IMR-90 (cell line): ENCODE measurements around the gene FOXK1. TPM values are rescaled to one million over a fixed set of nuclear protein-coding genes. Genes with fewer than 3 reads are reported as not detected.

Source experiments
- ATAC-seq: fragments of 200-7000 bp; cut with Tn5 transposase; 2 replicates; pipeline ENCODE4 v1.9.1; 2020; ENCODE audit warnings: low read depth, mild to moderate bottlenecking, moderate library complexity
- BruUV-seq: library from RNA; stranded (reverse); fragments of 400-500 nt; replicated peaks from 2 replicates; lab custom pipeline; 2021; lab: Mats Ljungman, UMichigan
- CTCF ChIA-PET: fragments of 300-600 bp; formaldehyde crosslinking; extraction: SDS; loops from one replicate; lab custom pipeline; 2021; ENCODE audit warnings: antibody characterized with exemption; lab: Yijun Ruan, JAX
- POLR2A ChIA-PET: fragments of 300-600 bp; sonication (Branson Sonifier 250); formaldehyde crosslinking; loops from one replicate; lab custom pipeline; 2022; ENCODE audit warnings: antibody characterized with exemption; ENCODE audit not compliant: unreplicated experiment; lab: Charles Lee
- DNase-seq: peaks from one replicate; pipeline ENCODE4 v3.0.0; 2013
- H2AFZ ChIP-seq: replicated peaks from 2 replicates; pipeline ENCODE3; 2013; ENCODE audit warnings: low read length, mild to moderate bottlenecking; ENCODE audit not compliant: poor library complexity
- H2AK5ac ChIP-seq: 2 replicates; pipeline ENCODE4 v1.6.1; 2013; ENCODE audit warnings: low read depth, low read length, inconsistent platforms
- H2AK9ac ChIP-seq: replicated peaks from 2 replicates; pipeline ENCODE3; 2013; ENCODE audit warnings: mild to moderate bottlenecking, low read depth, low read length, moderate library complexity; ENCODE audit not compliant: poor library complexity
- H2BK120ac ChIP-seq: 2 replicates; pipeline ENCODE4 v1.6.1; 2013; ENCODE audit warnings: low read depth, low read length, inconsistent platforms
- H2BK15ac ChIP-seq: 3 replicates; pipeline ENCODE4 v1.6.1; 2013; ENCODE audit warnings: low read depth, low read length, inconsistent platforms
- H2BK20ac ChIP-seq: 2 replicates; pipeline ENCODE4 v1.6.1; 2013; ENCODE audit warnings: low read depth, mild to moderate bottlenecking, inconsistent platforms, low read length, moderate library complexity
- H2BK5ac ChIP-seq: 2 replicates; pipeline ENCODE4 v1.6.1; 2013; ENCODE audit warnings: mild to moderate bottlenecking, low read depth, low read length, inconsistent platforms; ENCODE audit not compliant: poor library complexity, severe bottlenecking
- H3K14ac ChIP-seq: replicated peaks from 2 replicates; pipeline ENCODE4 v1.6.1; 2013; ENCODE audit warnings: low read depth, low read length, inconsistent platforms
- H3K18ac ChIP-seq: 2 replicates; pipeline ENCODE4 v1.6.1; 2013; ENCODE audit warnings: low read depth, low read length, control low read depth
- H3K23ac ChIP-seq: 2 replicates; pipeline ENCODE4 v1.6.1; 2013; ENCODE audit warnings: low read depth, low read length, inconsistent platforms
- H3K27ac ChIP-seq: 2 replicates; pipeline ENCODE4 v1.5.1; 2013; ENCODE audit warnings: mild to moderate bottlenecking, control low read depth, low read length; ENCODE audit not compliant: insufficient read depth
- H3K27me3 ChIP-seq: 2 replicates; pipeline ENCODE4 v1.6.1; 2013; ENCODE audit warnings: low read length; ENCODE audit not compliant: control insufficient read depth, insufficient read depth
- H3K36me3 ChIP-seq: 2 replicates; pipeline ENCODE4 v1.6.1; 2013; ENCODE audit warnings: low read length, mixed read lengths; ENCODE audit not compliant: control insufficient read depth, insufficient read depth
- H3K4ac ChIP-seq: 2 replicates; pipeline ENCODE4 v1.6.1; 2013; ENCODE audit warnings: low read depth, low read length, inconsistent platforms
- H3K4me1 ChIP-seq: 2 replicates; pipeline ENCODE4 v1.6.1; 2013; ENCODE audit warnings: low read length, mixed read lengths; ENCODE audit not compliant: control insufficient read depth, insufficient read depth
- H3K4me2 ChIP-seq: 2 replicates; pipeline ENCODE4 v1.6.1; 2013; ENCODE audit warnings: low read depth, mild to moderate bottlenecking, control low read depth, low read length, moderate library complexity
- H3K4me3 ChIP-seq: 2 replicates; pipeline ENCODE4 v1.5.1; 2013; ENCODE audit warnings: low read depth, mild to moderate bottlenecking, control low read depth, low read length, moderate library complexity; ENCODE audit not compliant: insufficient read depth
- H3K56ac ChIP-seq: 2 replicates; pipeline ENCODE4 v1.6.1; 2013; ENCODE audit warnings: low read length, inconsistent platforms; ENCODE audit not compliant: insufficient read depth; ENCODE audit errors: extremely low read depth
- H3K79me1 ChIP-seq, 2 experiments: 2 replicates each; pipeline ENCODE4 v1.6.1; 2013; ENCODE audit warnings: low read length in 2 of 2, inconsistent platforms in 1 of 2, low read depth in 1 of 2
- H3K9ac ChIP-seq: 2 replicates; pipeline ENCODE4 v1.6.1; 2013; ENCODE audit warnings: low read depth, low read length, control low read depth
- H3K9me1 ChIP-seq: 2 replicates; pipeline ENCODE4 v1.6.1; 2013; ENCODE audit warnings: low read length, inconsistent platforms; ENCODE audit not compliant: insufficient read depth
- H3K9me3 ChIP-seq: 2 replicates; pipeline ENCODE4 v1.6.1; 2013; ENCODE audit warnings: low read length; ENCODE audit not compliant: control insufficient read depth, insufficient read depth
- H4K20me1 ChIP-seq: 2 replicates; pipeline ENCODE4 v1.6.1; 2013; ENCODE audit warnings: low read length, inconsistent platforms; ENCODE audit not compliant: insufficient read depth
- H4K5ac ChIP-seq: 2 replicates; pipeline ENCODE4 v1.6.1; 2013; ENCODE audit warnings: mild to moderate bottlenecking, low read depth, low read length, control low read depth
- H4K8ac ChIP-seq, 2 experiments: 2 replicates each; pipeline ENCODE4 v1.6.1; 2013; ENCODE audit warnings: low read depth in 2 of 2, low read length in 2 of 2, control low read depth in 1 of 2, inconsistent platforms in 1 of 2
- H4K91ac ChIP-seq: 2 replicates; pipeline ENCODE4 v1.6.1; 2013; ENCODE audit warnings: low read depth, low read length, inconsistent platforms; ENCODE audit not compliant: insufficient read depth
- BHLHE40 ChIP-seq: fragments of 150-350 bp; IDR thresholded peaks from 2 replicates; pipeline ENCODE4 v1.6.1; 2016; ENCODE audit warnings: mild to moderate bottlenecking, low read depth, low read length
- CEBPB ChIP-seq: IDR thresholded peaks from 2 replicates; pipeline ENCODE4 v1.6.1; 2012; ENCODE audit warnings: low read depth, low read length, improper control_type of control experiment
- CHD1 ChIP-seq: IDR thresholded peaks from 2 replicates; pipeline ENCODE4 v1.6.1; 2012; ENCODE audit warnings: low read depth, low read length, improper control_type of control experiment
- FOS ChIP-seq: fragments of 150-350 bp; IDR thresholded peaks from 2 replicates; pipeline ENCODE4 v1.6.1; 2016; ENCODE audit warnings: low read depth, low read length
- MAZ ChIP-seq: IDR thresholded peaks from 2 replicates; pipeline ENCODE4 v1.6.1; 2012; ENCODE audit warnings: low read depth, mild to moderate bottlenecking, low read length, improper control_type of control experiment, moderate library complexity, borderline replicate concordance
- MXI1 ChIP-seq: IDR thresholded peaks from 2 replicates; pipeline ENCODE4 v1.6.1; 2012; ENCODE audit warnings: low read depth, mild to moderate bottlenecking, low read length, moderate library complexity, borderline replicate concordance
- NFE2L2 ChIP-seq: fragments of 150-350 bp; IDR thresholded peaks from 2 replicates; pipeline ENCODE4 v1.6.1; 2016; ENCODE audit warnings: low read depth, mild to moderate bottlenecking, low read length
- POLR2A ChIP-seq: IDR thresholded peaks from 2 replicates; pipeline ENCODE4 v1.6.1; 2012; ENCODE audit warnings: mild to moderate bottlenecking, low read depth, low read length
- RAD21 ChIP-seq: IDR thresholded peaks from 2 replicates; pipeline ENCODE4 v1.6.1; 2012; ENCODE audit warnings: low read length, improper control_type of control experiment
- RCOR1 ChIP-seq: IDR thresholded peaks from 2 replicates; pipeline ENCODE4 v1.6.1; 2012; ENCODE audit warnings: mild to moderate bottlenecking, low read length, improper control_type of control experiment; ENCODE audit not compliant: insufficient replicate concordance
- RFX5 ChIP-seq: IDR thresholded peaks from 2 replicates; pipeline ENCODE4 v1.8.0; 2012; ENCODE audit warnings: low read depth, mild to moderate bottlenecking, low read length, moderate library complexity
- SMC3 ChIP-seq: fragments of 150-350 bp; IDR thresholded peaks from 2 replicates; pipeline ENCODE4 v1.6.1; 2016; ENCODE audit warnings: low read depth, mild to moderate bottlenecking, antibody characterized with exemption, low read length, moderate library complexity
- WGBS, 2 experiments: methylation state at CpG; one replicate each; pipeline versions ENCODE4 v1.1.5 to v1.1.7; 2013; ENCODE audit warnings: missing lambda C conversion rate in 2 of 2; ENCODE audit not compliant: insufficient read length in 1 of 2; ENCODE audit errors: extremely low coverage in 2 of 2; 5-methylcytosine and 5-hydroxymethylcytosine counted together
- dilution Hi-C: fragments of 300-500 bp; cut with HindIII; formaldehyde crosslinking; loops from one replicate; pipeline ENCODE4 v1.14.3; 2018; ENCODE audit warnings: low sequenced_read_pairs; ENCODE audit not compliant: unreplicated experiment
- in situ Hi-C: fragments of 300-500 bp; cut with MboI; formaldehyde crosslinking; loops from 3 replicates; pipeline ENCODE4 v1.14.3; 2019; ENCODE audit warnings: low sequenced_read_pairs, inconsistent platforms, mixed read lengths
- intact Hi-C: fragments of 100-400 bp; cut with micrococcal nuclease; formaldehyde crosslinking; loops from 2 replicates; pipeline ENCODE4 v1.10.0; 2022
- polyA plus RNA-seq, 3 experiments: library from polyadenylated mRNA; depleted of rRNA; stranded (reverse); fragments of >200 nt; gene quantifications; 2 replicates each; pipeline ENCODE4 v1.2.3, GENCODE V29; 2012; ENCODE audit warnings: low replicate concordance in 1 of 3
- total RNA-seq: library from RNA; depleted of rRNA; stranded (reverse); fragments of >200 nt; gene quantifications from 2 replicates; pipeline ENCODE4 v1.2.3, GENCODE V29; 2012
- TF ChIP-seq, protein P1 (sequence below): fragments of 150-350 bp; IDR thresholded peaks from 2 replicates; pipeline ENCODE4 v1.6.1; 2017; ENCODE audit warnings: mild to moderate bottlenecking, antibody characterized with exemption, low read length, low read depth
- TF ChIP-seq, protein P2 (sequence below): conservative IDR thresholded peaks from 2 replicates; pipeline ENCODE4 v1.5.1; 2012; ENCODE audit warnings: mild to moderate bottlenecking, low read depth, low read length, improper control_type of control experiment

Gene FOXK1
- total and polyA plus RNA-seq, 2 of the 4 experiments (the other 2 are of a cell fraction), result 4.3 to 8.8 TPM

GRCh38 chr7:4819560-4820404, 137.7 kb downstream of the FOXK1 start (continued):
- TF ChIP-seq SMC3, result no peak

DNA sequence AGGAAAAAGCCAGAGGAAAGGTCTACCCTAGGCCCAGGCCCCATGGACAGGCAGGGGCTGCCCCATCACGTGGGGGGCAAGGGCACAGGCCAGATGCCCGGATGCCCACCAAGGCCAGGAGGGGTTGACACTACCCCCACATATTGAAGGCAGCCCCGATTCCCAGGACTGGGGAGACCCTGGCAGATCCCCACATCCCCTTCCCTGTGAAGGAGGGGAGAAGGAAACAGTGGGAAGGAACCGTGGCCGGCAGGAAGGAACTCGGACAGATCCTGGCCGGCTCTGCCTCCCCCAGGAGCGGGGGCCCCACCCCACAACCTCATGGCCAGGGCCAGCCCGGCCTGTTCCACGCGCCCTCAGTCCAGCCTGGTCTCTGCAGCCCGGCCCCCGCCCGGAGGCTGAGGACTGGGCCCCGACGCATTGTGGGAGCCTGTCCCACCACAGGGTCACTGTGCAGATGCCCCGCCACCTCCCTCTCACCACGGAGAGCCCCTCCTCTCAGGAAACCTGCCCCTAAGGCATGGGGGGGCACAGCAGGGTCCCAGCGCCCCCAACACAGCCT, 138.4 kb downstream of the FOXK1 start:
- intact Hi-C loops, result no loop called here
- ChIA-PET CTCF (no interaction called here), POLR2A (no interaction called here)

More for the DNA sequence above, 138.4 kb downstream of the FOXK1 start:
- Histone ChIP-seq H4K5ac (no peak overlapping the region), H2BK120ac (no peak overlapping the region), H3K27ac (no peak overlapping the region), H4K8ac (no peak overlapping the region), H2AK9ac (no peak overlapping the region), H4K91ac (no peak overlapping the region), H2BK20ac (no peak overlapping the region), H3K4me2 (no peak overlapping the region), H2BK5ac (no peak overlapping the region), H3K79me1 (no peaks in the 10 kb centered on the region), H3K9ac (no peak overlapping the region), H2AFZ (no peak overlapping the region), H3K14ac (no peak overlapping the region), H3K4me1 (no peaks in the 10 kb centered on the region; the same call in 1 of the 2 replicates), H3K9me3 (no peaks in the 10 kb centered on the region), H2BK15ac (no peak overlapping the region), H4K20me1 (no peaks in the 10 kb centered on the region), H3K4ac (no peak overlapping the region), H3K56ac (no peak overlapping the region), H3K4me3 (no peak overlapping the region), H3K9me1 (no peaks in the 10 kb centered on the region), H3K23ac (no peak overlapping the region), H3K36me3 (no peaks in the 10 kb centered on the region), H2AK5ac (no peak overlapping the region), H3K27me3 (peaks cover 2% of the 10 kb centered on the region; the same call in 1 of the 2 replicates), H3K18ac (no peak overlapping the region)
- no peak for TF ChIP-seq MXI1
- no peak for TF ChIP-seq MAZ
- TF ChIP-seq RCOR1, result no peak
- TF ChIP-seq BHLHE40, result no peak
- TF ChIP-seq POLR2A, result no peak
- TF ChIP-seq NFE2L2, result no peak
- TF ChIP-seq RAD21, result no peak
- TF ChIP-seq, protein P1, sequence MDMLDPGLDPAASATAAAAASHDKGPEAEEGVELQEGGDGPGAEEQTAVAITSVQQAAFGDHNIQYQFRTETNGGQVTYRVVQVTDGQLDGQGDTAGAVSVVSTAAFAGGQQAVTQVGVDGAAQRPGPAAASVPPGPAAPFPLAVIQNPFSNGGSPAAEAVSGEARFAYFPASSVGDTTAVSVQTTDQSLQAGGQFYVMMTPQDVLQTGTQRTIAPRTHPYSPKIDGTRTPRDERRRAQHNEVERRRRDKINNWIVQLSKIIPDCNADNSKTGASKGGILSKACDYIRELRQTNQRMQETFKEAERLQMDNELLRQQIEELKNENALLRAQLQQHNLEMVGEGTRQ, result no peak
- TF ChIP-seq, protein P2, sequence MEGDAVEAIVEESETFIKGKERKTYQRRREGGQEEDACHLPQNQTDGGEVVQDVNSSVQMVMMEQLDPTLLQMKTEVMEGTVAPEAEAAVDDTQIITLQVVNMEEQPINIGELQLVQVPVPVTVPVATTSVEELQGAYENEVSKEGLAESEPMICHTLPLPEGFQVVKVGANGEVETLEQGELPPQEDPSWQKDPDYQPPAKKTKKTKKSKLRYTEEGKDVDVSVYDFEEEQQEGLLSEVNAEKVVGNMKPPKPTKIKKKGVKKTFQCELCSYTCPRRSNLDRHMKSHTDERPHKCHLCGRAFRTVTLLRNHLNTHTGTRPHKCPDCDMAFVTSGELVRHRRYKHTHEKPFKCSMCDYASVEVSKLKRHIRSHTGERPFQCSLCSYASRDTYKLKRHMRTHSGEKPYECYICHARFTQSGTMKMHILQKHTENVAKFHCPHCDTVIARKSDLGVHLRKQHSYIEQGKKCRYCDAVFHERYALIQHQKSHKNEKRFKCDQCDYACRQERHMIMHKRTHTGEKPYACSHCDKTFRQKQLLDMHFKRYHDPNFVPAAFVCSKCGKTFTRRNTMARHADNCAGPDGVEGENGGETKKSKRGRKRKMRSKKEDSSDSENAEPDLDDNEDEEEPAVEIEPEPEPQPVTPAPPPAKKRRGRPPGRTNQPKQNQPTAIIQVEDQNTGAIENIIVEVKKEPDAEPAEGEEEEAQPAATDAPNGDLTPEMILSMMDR, result no peak
- TF ChIP-seq CHD1, result no peak
- no peak for TF ChIP-seq RFX5
- no peak for TF ChIP-seq CEBPB
- no peak for TF ChIP-seq FOS
- DNase-seq (no peak), ATAC-seq (no peak)
- BruUV-seq, result no TSS peak
- dilution Hi-C loops, result no loop called here
- in situ Hi-C loops, result no loop called here
- 100% methylated on average over 1 of the region's 19 CpGs; no CpG with 5 or more reads in 1 of the 2 experiments for WGBS, 2 experiments
